ENCODE data around the gene ZGRF1. TPM values are rescaled to one million over a fixed set of nuclear protein-coding genes. Genes with fewer than 3 reads are reported as not detected.
"Not testable (repeated sequence)": the region's sequence is repeated elsewhere in the genome, so short reads cannot be mapped to it uniquely, and the experiment has no call there.

Gene ZGRF1
- total and polyA plus RNA-seq, 11 donors, result 0.85 to 2.9 (median 1.6) TPM

GRCh38 chr4:112502871-112503270 lies 133.8 kb downstream of the ZGRF1 start:
- 70 to 75% (median 74%) methylated on average over 5 of the region's 5 CpGs for WGBS, 4 donors
- Histone ChIP-seq H3K4me3 (no peak overlapping the region), H3K9me3 (peaks cover 0 to 4% (median 0%) of the 10 kb centered on the region in 12 donors), H3K4me1 (no peaks in the 10 kb centered on the region), H3K27me3 (peaks cover 3 to 76% (median 31%) of the 10 kb centered on the region in 9 donors), H3K36me3 (no peaks in the 10 kb centered on the region), H3K27ac (no peak overlapping the region)
- ATAC-seq (no peak), DNase-seq (no peak)
- no peak for TF ChIP-seq CTCF (IDR thresholded peaks at IDR 0.05)
- intact Hi-C loops (cut with DNase I), result no loop called here

- Histone ChIP-seq H3K9me3 (peaks cover 0 to 25% (median 0%) of the 10 kb centered on the region in 12 donors), H3K4me1 (no peaks in the 10 kb centered on the region), H3K4me3 (no peak overlapping the region), H3K36me3 (no peaks in the 10 kb centered on the region), H3K27me3 (peaks cover 0 to 3% (median 0%) of the 10 kb centered on the region in 9 donors), H3K27ac (no peak overlapping the region)
- intact Hi-C loops (cut with DNase I), result no loop called here
- TF ChIP-seq CTCF (IDR thresholded peaks at IDR 0.05) (no peak), POLR2A (IDR thresholded peaks at IDR 0.05) (no peak)
- ATAC-seq, result no peak
- no peak for DNase-seq
- WGBS, 4 donors, result 81 to 87% (median 84%) methylated on average over 7 of the region's 7 CpGs
Observed at GRCh38 chr4:112492321-112492720, 144.4 kb downstream of the ZGRF1 start.

- H3K4me1 ChIP-seq; H3K36me3 ChIP-seq; H3K27me3 ChIP-seq; intact Hi-C loops (cut with DNase I); DNase-seq; ATAC-seq; H3K4me3 ChIP-seq; H3K27ac ChIP-seq: not testable (repeated sequence)
- WGBS, 4 donors, result 79 to 84% (median 81%) methylated on average over 3 of the region's 3 CpGs
- H3K9me3 ChIP-seq, result peaks cover 0 to 25% (median 0%) of the 10 kb centered on the region in 12 donors
Observed at GRCh38 chr4:112490808-112491207, 145.9 kb downstream of the ZGRF1 start.

MicroRNA genes within 50 kb of the gene (microRNA counts, 767-probe panel; counts per million panel counts)
- microRNA hsa-miR-302a-3p (2,610 to 2,997 counts per million in 2 donors), microRNA hsa-miR-302b-3p (3,148 to 3,320 counts per million in 2 donors), microRNA hsa-miR-302c-3p (1,700 to 1,860 counts per million in 2 donors), microRNA hsa-miR-302d-3p (3,456 to 3,499 counts per million in 2 donors), microRNA hsa-miR-367-3p (1,349 to 2,085 counts per million in 2 donors)

Small RNA genes within 50 kb of the gene (microRNA-seq; reads per million reads assigned to microRNA genes)
- gene MIR302A (702 to 908 (median 820) reads per million in 4 donors), gene MIR302B (407 to 749 (median 684) reads per million in 4 donors), gene MIR302C (86.4 to 107 (median 102) reads per million in 4 donors), gene MIR302D (369 to 770 (median 572) reads per million in 4 donors), gene MIR367 (0 to 0.21 (median 0.03) reads per million in 4 donors)

Other genes starting within 250 kb of the ZGRF1 start
- not detected for gene NEUROG2, start 120.7 kb downstream of the ZGRF1 start, total RNA-seq
- not detected for gene NEUROG2, start 120.7 kb downstream of the ZGRF1 start, polyA plus RNA-seq
- gene LARP7, start 234 bp upstream of the ZGRF1 start, total RNA-seq, result 10 to 100 TPM; 43.0 to 70.0 (median 50.3) TPM
- gene LARP7, start 234 bp upstream of the ZGRF1 start, polyA plus RNA-seq, result 10 to 100 TPM; 43.3 to 73.0 TPM